Measurements from ENCODE around the gene TRPC5OS.

Gene TRPC5OS

DNA sequence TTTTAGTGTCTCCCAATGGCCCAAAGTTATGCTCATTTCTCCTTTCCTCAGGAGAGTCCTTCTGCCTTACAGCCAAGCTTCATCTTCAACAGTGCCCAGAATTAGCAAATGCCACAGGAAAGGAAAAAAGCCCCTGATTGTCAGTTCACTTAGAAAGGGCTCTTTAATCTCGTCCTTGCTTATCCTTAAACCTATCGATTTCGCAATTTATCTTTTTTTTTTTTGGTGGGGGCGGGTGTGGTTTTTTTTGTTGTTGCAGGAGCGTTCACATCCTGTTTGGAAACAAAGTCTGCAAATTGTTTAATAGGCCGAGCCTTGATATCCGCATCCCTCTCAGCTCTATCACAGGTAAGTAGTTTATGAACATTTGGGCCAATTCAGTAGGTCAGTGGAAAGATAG is 20.2 kb downstream of the TRPC5OS start:
- no peak for DNase-seq (ENCODE audit: low read depth)

DNA sequence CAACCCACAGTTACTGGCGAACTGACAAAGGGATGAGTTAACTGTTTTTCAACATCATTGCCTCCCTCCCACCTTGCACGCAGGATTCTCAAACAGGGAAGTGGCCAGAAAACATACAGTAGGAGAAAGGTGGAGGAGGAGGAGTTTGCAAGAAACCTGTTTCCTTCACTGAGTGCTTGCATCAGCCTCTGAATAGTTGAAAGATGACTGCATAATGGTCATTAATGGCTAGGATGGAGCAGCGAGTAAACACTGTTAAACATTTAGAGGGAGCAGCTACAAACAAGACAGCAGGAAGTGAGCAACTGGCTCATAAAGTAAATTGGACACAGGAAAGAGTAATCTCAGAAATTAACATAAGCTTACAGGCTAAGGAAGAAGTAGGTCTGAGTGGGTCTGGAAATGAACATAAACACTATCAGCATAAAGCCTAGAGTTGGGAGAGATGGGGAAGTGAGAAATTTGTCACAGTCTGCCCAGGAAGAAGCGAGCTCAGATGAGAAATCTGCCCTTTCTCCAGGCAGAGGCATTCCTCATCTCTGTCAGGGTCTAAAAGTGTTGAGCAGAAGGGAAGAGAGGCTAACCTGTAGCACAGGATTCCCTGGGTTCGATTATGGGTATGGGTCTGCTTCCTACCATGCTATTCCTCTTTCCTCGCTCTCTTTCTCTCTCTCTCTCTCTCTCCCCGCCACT is 38.6 kb downstream of the TRPC5OS start:
- no peak for DNase-seq (ENCODE audit: low read depth)

DNA sequence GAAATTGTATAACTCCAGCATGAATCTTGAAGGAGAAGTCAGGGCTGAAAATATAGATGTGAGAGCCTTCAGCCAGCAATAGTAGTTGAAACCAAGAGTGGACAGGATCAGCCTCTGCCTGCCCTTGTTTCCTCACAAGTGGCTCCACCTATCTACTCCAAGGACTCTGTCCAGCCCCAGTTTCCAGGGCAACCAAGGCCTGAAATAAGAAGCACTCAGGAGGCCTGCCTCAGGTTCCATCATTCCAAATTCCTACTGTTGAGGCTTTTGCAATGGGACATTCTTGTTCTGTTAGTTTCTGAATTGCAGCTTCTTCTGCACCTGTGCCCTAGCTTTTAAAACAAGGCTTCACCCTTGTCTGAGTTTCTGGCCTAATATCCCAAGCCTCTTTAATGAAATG is 41.6 kb downstream of the TRPC5OS start:
- no peak for DNase-seq (ENCODE audit: low read depth)

DNA sequence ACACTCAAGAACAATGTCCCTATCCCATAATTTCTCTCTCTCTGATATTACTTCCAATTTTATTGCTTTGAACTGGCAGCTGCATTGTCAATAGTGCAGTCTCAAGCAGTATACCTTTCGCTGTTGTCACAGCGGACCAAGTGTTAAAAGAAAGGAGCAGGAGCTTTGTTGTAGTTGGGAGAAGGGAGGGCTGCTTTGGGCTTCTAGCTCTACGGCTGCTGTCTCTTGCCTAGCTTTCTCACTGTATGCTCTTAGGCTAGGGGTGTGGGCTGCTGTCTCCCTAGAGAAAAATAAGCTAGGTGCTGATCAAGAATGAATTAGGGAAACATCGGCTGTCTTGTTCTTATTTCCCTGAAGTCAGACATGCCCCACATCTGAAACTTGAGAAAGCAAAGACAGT is 52.5 kb downstream of the TRPC5OS start:
- no peak for DNase-seq (ENCODE audit: low read depth)
